HAP-1 (cell line): ENCODE measurements around the gene HOXC9.

ENCODE experiments used
- DNase-seq, 2 experiments: peaks; one replicate each; pipeline ENCODE4 v3.0.0-alpha.2; 2016 to 2020; ENCODE audit warnings: low spot score in 2 of 2
- H3K27me3 ChIP-seq: fragments of 250-450 bp; sonication (Bioruptor Pico); 2 replicates; pipeline ENCODE4 v1.5.1; 2020; ENCODE audit warnings: low read depth, mild to moderate bottlenecking, moderate library complexity
- H3K36me3 ChIP-seq: fragments of 250-450 bp; sonication (Bioruptor Pico); replicated peaks from 2 replicates; pipeline ENCODE4 v1.5.1; 2020; ENCODE audit warnings: mild to moderate bottlenecking
- H3K4me1 ChIP-seq: fragments of 250-450 bp; sonication (Bioruptor Pico); 2 replicates; pipeline ENCODE4 v1.5.1; 2020; ENCODE audit warnings: mild to moderate bottlenecking
- H3K4me3 ChIP-seq: fragments of 250-450 bp; sonication (Bioruptor Pico); 2 replicates; pipeline ENCODE4 v1.5.1; 2020; ENCODE audit warnings: mild to moderate bottlenecking, moderate library complexity
- H3K9me3 ChIP-seq: fragments of 250-450 bp; sonication (Bioruptor Pico); 2 replicates; pipeline ENCODE4 v1.5.1; 2020; ENCODE audit warnings: mild to moderate bottlenecking, moderate library complexity
- in situ Hi-C: fragments of 300-500 bp; cut with MboI; formaldehyde crosslinking; loops from 3 replicates; pipeline ENCODE4 v1.14.3; 2020; ENCODE audit warnings: low sequenced_read_pairs, inconsistent platforms, mixed read lengths

The HOXC9 gene

GRCh38 chr12:54026640-54027441 is 26.9 kb downstream of the HOXC9 start:
- no peak for DNase-seq
- in situ Hi-C loops = no loop called here
- Histone ChIP-seq H3K4me1 (peaks cover 4% of the 10 kb centered on the region; the same call in 1 of the 2 replicates), H3K27me3 (no peaks in the 10 kb centered on the region), H3K9me3 (no peaks in the 10 kb centered on the region), H3K4me3 (no peak overlapping the region), H3K36me3 (no peaks in the 10 kb centered on the region)

GRCh38 chr12:54027442-54027786 is 27.5 kb downstream of the HOXC9 start:
- H3K4me1 ChIP-seq = peaks cover 4% of the 10 kb centered on the region; the same call in 1 of the 2 replicates
- in situ Hi-C loops = no loop called here
- no peaks in the 10 kb centered on the region for H3K9me3 ChIP-seq
- no peaks in the 10 kb centered on the region for H3K36me3 ChIP-seq
- no peak for DNase-seq
- no peak overlapping the region for H3K4me3 ChIP-seq
- H3K27me3 ChIP-seq = no peaks in the 10 kb centered on the region

- Histone ChIP-seq H3K36me3 (no peaks in the 10 kb centered on the region), H3K27me3 (no peaks in the 10 kb centered on the region), H3K9me3 (no peaks in the 10 kb centered on the region), H3K4me1 (peaks cover 10% of the 10 kb centered on the region), H3K4me3 (peak within 1 kb of the TSS; percentile 21)
- in situ Hi-C loops = no loop called here
- DNase-seq = peak in 1 of 2 experiments; percentile 64
These were observed 28.6 kb downstream of the HOXC9 start, which contains the start of gene HOXC6 for GRCh38 chr12:54028314-54029201. Gene HOXC6 (plus strand): TSS chr12:54028440. CDS start chr12:54028522, 82 bp downstream.

GRCh38 chr12:54029529-54030441 is 29.8 kb downstream of the HOXC9 start:
- no peaks in the 10 kb centered on the region for H3K9me3 ChIP-seq
- peaks cover 8% of the 10 kb centered on the region for H3K27me3 ChIP-seq
- H3K4me1 ChIP-seq = peaks cover 17% of the 10 kb centered on the region
- H3K36me3 ChIP-seq = no peaks in the 10 kb centered on the region
- DNase-seq = no peak
- no peak overlapping the region for H3K4me3 ChIP-seq
- in situ Hi-C loops = loop anchor here (5.0 kb wide), 1 partner anchor 163 kb away; no protein-coding TSS in a partner anchor

GRCh38 chr12:54030442-54030801 is 30.5 kb downstream of the HOXC9 start:
- Histone ChIP-seq H3K27me3 (peaks cover 12% of the 10 kb centered on the region), H3K4me1 (peaks cover 17% of the 10 kb centered on the region), H3K9me3 (no peaks in the 10 kb centered on the region), H3K36me3 (no peaks in the 10 kb centered on the region), H3K4me3 (no peak overlapping the region)
- in situ Hi-C loops = loop anchor here (5.0 kb wide), 1 partner anchor 162 kb away; no protein-coding TSS in a partner anchor
- DNase-seq = no peak

- H3K36me3 ChIP-seq = no peaks in the 10 kb centered on the region
- in situ Hi-C loops = loop anchor here (5.0 kb wide), 1 partner anchor 161 kb away; no protein-coding TSS in a partner anchor
- no peak for DNase-seq
- H3K27me3 ChIP-seq = peaks cover 15% of the 10 kb centered on the region
- no peak overlapping the region for H3K4me3 ChIP-seq
- H3K4me1 ChIP-seq = peaks cover 17% of the 10 kb centered on the region
- H3K9me3 ChIP-seq = no peaks in the 10 kb centered on the region
These were observed 31.0 kb downstream of the HOXC9 start for GRCh38 chr12:54030889-54031471.

- H3K9me3 ChIP-seq = no peaks in the 10 kb centered on the region
- in situ Hi-C loops = loop anchor here (5.0 kb wide), 1 partner anchor 161 kb away; no protein-coding TSS in a partner anchor
- no peaks in the 10 kb centered on the region for H3K36me3 ChIP-seq
- H3K27me3 ChIP-seq = peaks cover 20% of the 10 kb centered on the region
- no peak for DNase-seq
- peaks cover 17% of the 10 kb centered on the region for H3K4me1 ChIP-seq
- H3K4me3 ChIP-seq = no peak overlapping the region
These were observed 31.5 kb downstream of the HOXC9 start for GRCh38 chr12:54031480-54031879.

- H3K27me3 ChIP-seq = peaks cover 27% of the 10 kb centered on the region
- DNase-seq = no peak
- in situ Hi-C loops = loop anchor here (5.0 kb wide), 1 partner anchor 160 kb away; no protein-coding TSS in a partner anchor
- no peaks in the 10 kb centered on the region for H3K9me3 ChIP-seq
- H3K4me3 ChIP-seq = no peak overlapping the region
- no peaks in the 10 kb centered on the region for H3K36me3 ChIP-seq
- peaks cover 17% of the 10 kb centered on the region for H3K4me1 ChIP-seq
These were observed 32.2 kb downstream of the HOXC9 start for GRCh38 chr12:54032086-54032619.

- H3K9me3 ChIP-seq = no peaks in the 10 kb centered on the region
- peaks cover 32% of the 10 kb centered on the region for H3K27me3 ChIP-seq
- H3K4me1 ChIP-seq = peaks cover 22% of the 10 kb centered on the region
- DNase-seq = peak; percentile 74 to 86
- in situ Hi-C loops = loop anchor here (5.0 kb wide), 1 partner anchor 160 kb away; no protein-coding TSS in a partner anchor
- no peaks in the 10 kb centered on the region for H3K36me3 ChIP-seq
- peak within 1 kb of the TSS; percentile 22 for H3K4me3 ChIP-seq
These were observed 32.7 kb downstream of the HOXC9 start, which contains the start of gene HOXC5 for GRCh38 chr12:54032627-54033100. Gene HOXC5 (plus strand): TSS chr12:54033050. CDS start chr12:54033123, 73 bp downstream.

- Histone ChIP-seq H3K27me3 (peaks cover 39% of the 10 kb centered on the region), H3K9me3 (no peaks in the 10 kb centered on the region), H3K36me3 (no peaks in the 10 kb centered on the region), H3K4me1 (peaks cover 26% of the 10 kb centered on the region), H3K4me3 (peak overlapping the region; percentile 22)
- in situ Hi-C loops = loop anchor here (5.0 kb wide), 1 partner anchor 159 kb away; no protein-coding TSS in a partner anchor
- peak; percentile 79 to 82 for DNase-seq
These were observed 33.4 kb downstream of the HOXC9 start for GRCh38 chr12:54033106-54033979.

- DNase-seq = peak in 1 of 2 experiments; percentile 62
- Histone ChIP-seq H3K4me3 (peak overlapping the region; percentile 22), H3K9me3 (no peaks in the 10 kb centered on the region), H3K27me3 (peaks cover 48% of the 10 kb centered on the region), H3K36me3 (no peaks in the 10 kb centered on the region), H3K4me1 (peaks cover 22% of the 10 kb centered on the region)
- in situ Hi-C loops = loop anchor here (5.0 kb wide), 1 partner anchor 158 kb away; no protein-coding TSS in a partner anchor
These were observed 34.2 kb downstream of the HOXC9 start for GRCh38 chr12:54033980-54034784.
